HUES6 (cell line): Measurements from ENCODE around the gene SESN3.
"Not testable (repeated sequence)": the region's sequence is repeated elsewhere in the genome, so short reads cannot be mapped to it uniquely, and the experiment has no call there.

ENCODE experiments used
- H3K27ac ChIP-seq: 2 replicates; pipeline ENCODE4 v1.7.0; 2013; ENCODE audit warnings: low read depth, mild to moderate bottlenecking, low read length, inconsistent platforms
- H3K27me3 ChIP-seq: 2 replicates; pipeline ENCODE4 v1.6.1; 2013; ENCODE audit warnings: low read length; ENCODE audit not compliant: control insufficient read depth, insufficient read depth
- H3K36me3 ChIP-seq: 2 replicates; pipeline ENCODE4 v1.6.1; 2013; ENCODE audit warnings: low read length; ENCODE audit not compliant: control insufficient read depth, insufficient read depth
- H3K4me1 ChIP-seq: 2 replicates; pipeline ENCODE4 v1.6.1; 2013; ENCODE audit warnings: low read length; ENCODE audit not compliant: control insufficient read depth, insufficient read depth
- H3K4me3 ChIP-seq: 2 replicates; pipeline ENCODE4 v1.5.1; 2013; ENCODE audit warnings: low read depth, low read length
- H3K9ac ChIP-seq: one replicate; pipeline ENCODE4 v1.6.1; 2013; ENCODE audit warnings: mild to moderate bottlenecking, low read length
- H3K9me3 ChIP-seq: 2 replicates; pipeline ENCODE4 v1.6.1; 2013; ENCODE audit warnings: low read depth, low read length; ENCODE audit not compliant: control insufficient read depth, insufficient read depth

The SESN3 gene

DNA sequence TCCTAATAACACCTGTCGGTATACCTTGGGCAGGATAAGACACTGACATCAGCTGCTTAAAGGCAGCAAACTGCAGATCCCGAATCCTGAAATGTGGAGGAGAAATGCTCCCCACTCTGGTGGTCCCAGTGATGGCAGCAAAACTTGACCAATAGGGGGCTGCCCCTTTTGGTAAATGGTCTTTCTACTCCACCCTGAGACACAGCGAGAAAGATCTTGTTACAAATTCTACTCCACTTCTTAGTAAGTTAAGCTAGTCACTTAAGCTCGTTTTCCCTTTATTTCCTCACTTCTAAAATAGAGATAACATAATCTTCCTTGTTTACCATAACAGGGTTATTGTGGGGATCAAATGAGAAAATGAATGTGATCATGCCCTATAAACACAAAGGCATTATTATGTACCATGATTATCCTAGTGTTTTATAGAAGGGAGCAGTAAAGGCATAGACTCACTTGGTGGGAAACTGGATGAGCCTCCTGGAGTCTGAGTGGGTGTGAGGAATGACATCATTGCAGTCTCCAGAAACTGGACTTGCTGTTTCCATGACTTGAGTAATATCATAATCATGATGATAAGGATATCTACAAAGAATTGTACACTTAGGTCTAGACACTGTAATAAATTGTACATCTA lies 90.5 kb downstream of the SESN3 start:
- Histone ChIP-seq H3K27me3 (peaks cover 58% of the 10 kb centered on the region), H3K36me3 (no peaks in the 10 kb centered on the region), H3K4me1 (no peaks in the 10 kb centered on the region), H3K4me3 (no peak overlapping the region), H3K9ac (no peak overlapping the region), H3K27ac (no peak overlapping the region), H3K9me3 (no peaks in the 10 kb centered on the region)

GRCh38 chr11:95138448-95138847 lies 92.6 kb downstream of the SESN3 start:
- no peak overlapping the region for H3K9ac ChIP-seq
- no peak overlapping the region for H3K27ac ChIP-seq
- H3K36me3 ChIP-seq = no peaks in the 10 kb centered on the region
- H3K4me3 ChIP-seq = no peak overlapping the region
- no peaks in the 10 kb centered on the region for H3K9me3 ChIP-seq
- H3K27me3 ChIP-seq = peaks cover 37% of the 10 kb centered on the region
- H3K4me1 ChIP-seq = no peaks in the 10 kb centered on the region

GRCh38 chr11:95137299-95137698 lies 93.7 kb downstream of the SESN3 start:
- no peak overlapping the region for H3K4me3 ChIP-seq
- H3K27me3 ChIP-seq = peaks cover 26% of the 10 kb centered on the region
- no peaks in the 10 kb centered on the region for H3K36me3 ChIP-seq
- no peak overlapping the region for H3K27ac ChIP-seq
- no peak overlapping the region for H3K9ac ChIP-seq
- H3K4me1 ChIP-seq = no peaks in the 10 kb centered on the region
- H3K9me3 ChIP-seq = no peaks in the 10 kb centered on the region

- not testable (repeated sequence) for H3K9ac ChIP-seq, H3K4me3 ChIP-seq
These were observed 94.3 kb downstream of the SESN3 start for GRCh38 chr11:95136747-95137146.

GRCh38 chr11:95135880-95136279 lies 95.1 kb downstream of the SESN3 start:
- H3K4me1 ChIP-seq = no peaks in the 10 kb centered on the region
- H3K4me3 ChIP-seq = no peak overlapping the region
- no peaks in the 10 kb centered on the region for H3K9me3 ChIP-seq
- no peaks in the 10 kb centered on the region for H3K36me3 ChIP-seq
- H3K27me3 ChIP-seq = peaks cover 11% of the 10 kb centered on the region
- H3K9ac ChIP-seq = no peak overlapping the region
- no peak overlapping the region for H3K27ac ChIP-seq

More at GRCh38 chr11:95136747-95137146, 94.3 kb downstream of the SESN3 start:
- H3K36me3 ChIP-seq, H3K27ac ChIP-seq, H3K9me3 ChIP-seq, H3K4me1 ChIP-seq: not testable (repeated sequence)
- peaks cover 20% of the 10 kb centered on the region for H3K27me3 ChIP-seq

GRCh38 chr11:95135155-95135554 lies 95.8 kb downstream of the SESN3 start:
- Histone ChIP-seq H3K27ac (no peak overlapping the region), H3K27me3 (peaks cover 4% of the 10 kb centered on the region), H3K9me3 (no peaks in the 10 kb centered on the region), H3K4me3 (no peak overlapping the region), H3K9ac (no peak overlapping the region), H3K36me3 (no peaks in the 10 kb centered on the region), H3K4me1 (no peaks in the 10 kb centered on the region)

DNA sequence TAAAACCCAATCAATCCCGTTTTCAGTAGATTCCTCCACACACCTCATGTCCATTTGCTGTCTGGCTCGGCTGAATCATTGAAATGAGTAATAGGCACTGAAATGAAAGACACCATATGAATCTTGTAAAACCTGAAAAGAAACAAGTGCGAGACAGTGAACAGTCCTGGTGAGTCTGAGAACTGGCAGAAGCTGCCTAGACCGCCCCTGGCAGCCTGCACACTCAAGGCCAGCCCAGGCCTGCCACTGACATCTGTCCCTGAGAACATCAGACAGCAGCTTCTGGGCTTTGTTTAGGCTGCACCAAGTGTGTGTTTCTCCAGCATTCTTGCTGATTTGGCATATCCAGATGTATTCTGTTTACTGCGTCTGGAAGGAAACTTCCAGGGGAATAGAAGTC lies 96.5 kb downstream of the SESN3 start:
- Histone ChIP-seq H3K27me3 (no peaks in the 10 kb centered on the region), H3K4me3 (no peak overlapping the region), H3K9ac (no peak overlapping the region), H3K36me3 (no peaks in the 10 kb centered on the region), H3K27ac (no peak overlapping the region), H3K4me1 (no peaks in the 10 kb centered on the region), H3K9me3 (no peaks in the 10 kb centered on the region)

DNA sequence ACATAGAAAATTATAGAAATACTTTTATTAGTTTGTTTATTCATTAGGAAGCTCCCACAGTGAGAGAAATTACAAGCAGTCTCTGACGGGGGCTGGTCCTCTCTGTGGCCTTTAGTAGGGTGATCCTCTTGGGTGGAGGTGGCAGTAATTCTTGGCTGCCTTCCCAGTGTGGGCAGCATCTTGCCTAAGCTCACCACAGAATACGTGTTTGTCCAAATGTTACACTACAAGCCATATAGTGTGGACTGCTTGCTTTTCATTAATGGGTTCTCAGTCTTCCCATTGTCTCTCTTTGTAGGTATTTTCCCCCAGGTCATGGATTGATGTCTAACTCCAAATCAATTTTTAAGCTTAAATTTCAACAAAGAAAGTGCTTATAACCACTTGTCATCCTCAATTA lies 98.0 kb downstream of the SESN3 start:
- no peak overlapping the region for H3K4me3 ChIP-seq
- no peaks in the 10 kb centered on the region for H3K4me1 ChIP-seq
- H3K9me3 ChIP-seq = no peaks in the 10 kb centered on the region
- H3K27me3 ChIP-seq = no peaks in the 10 kb centered on the region
- no peak overlapping the region for H3K27ac ChIP-seq
- H3K36me3 ChIP-seq = no peaks in the 10 kb centered on the region
- no peak overlapping the region for H3K9ac ChIP-seq

GRCh38 chr11:95128602-95129001 lies 102.4 kb downstream of the SESN3 start:
- H3K4me1 ChIP-seq = no peaks in the 10 kb centered on the region
- no peak overlapping the region for H3K9ac ChIP-seq
- no peaks in the 10 kb centered on the region for H3K27me3 ChIP-seq
- H3K9me3 ChIP-seq = no peaks in the 10 kb centered on the region
- H3K4me3 ChIP-seq = no peak overlapping the region
- no peak overlapping the region for H3K27ac ChIP-seq
- no peaks in the 10 kb centered on the region for H3K36me3 ChIP-seq

DNA sequence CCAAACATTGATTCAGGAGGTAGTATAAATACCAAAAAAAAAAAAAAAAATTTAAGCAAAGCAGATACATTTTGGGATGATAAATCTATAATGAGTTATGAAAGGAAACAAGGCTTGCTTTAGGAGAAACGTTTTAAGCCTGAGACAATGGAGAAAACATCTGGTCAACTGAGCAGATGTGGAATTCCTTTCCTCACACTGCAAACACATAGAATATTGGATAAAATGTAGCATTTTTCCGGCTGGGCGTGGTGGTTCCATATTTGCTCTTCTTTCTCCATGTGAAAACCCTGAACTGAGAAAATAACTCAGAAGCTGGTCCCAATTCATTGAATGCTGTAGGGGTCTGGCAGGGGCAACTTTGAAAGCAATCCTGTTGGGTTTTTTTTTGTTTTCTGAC lies 107.4 kb downstream of the SESN3 start:
- no peaks in the 10 kb centered on the region for H3K27me3 ChIP-seq

GRCh38 chr11:95121698-95122097 lies 109.3 kb downstream of the SESN3 start:
- H3K27ac ChIP-seq = no peak overlapping the region
- no peaks in the 10 kb centered on the region for H3K36me3 ChIP-seq
- H3K27me3 ChIP-seq = no peaks in the 10 kb centered on the region
- H3K9me3 ChIP-seq = no peaks in the 10 kb centered on the region
- no peak overlapping the region for H3K9ac ChIP-seq
- H3K4me3 ChIP-seq = no peak overlapping the region
- no peaks in the 10 kb centered on the region for H3K4me1 ChIP-seq

More for the DNA sequence above, 107.4 kb downstream of the SESN3 start:
- Histone ChIP-seq H3K9me3 (no peaks in the 10 kb centered on the region), H3K9ac (no peak overlapping the region), H3K27ac (no peak overlapping the region), H3K4me3 (no peak overlapping the region), H3K36me3 (no peaks in the 10 kb centered on the region), H3K4me1 (no peaks in the 10 kb centered on the region)
